Ramos (cell line): ENCODE measurements around the gene ABTB2.

ENCODE experiments used
- in situ Hi-C: fragments of 300-500 bp; cut with MboI; formaldehyde crosslinking; loops from one replicate; pipeline ENCODE4 v1.14.3; 2022; ENCODE audit warnings: low sequenced_read_pairs; ENCODE audit not compliant: unreplicated experiment

ABTB2 gene

GRCh38 chr11:34344768-34345539, 12.9 kb downstream of the ABTB2 start:
- in situ Hi-C loops = no loop called here

GRCh38 chr11:34344410-34344767, 13.4 kb downstream of the ABTB2 start:
- in situ Hi-C loops = no loop called here

GRCh38 chr11:34343686-34344085, 14.1 kb downstream of the ABTB2 start:
- in situ Hi-C loops = no loop called here

GRCh38 chr11:34343153-34343552, 14.7 kb downstream of the ABTB2 start:
- in situ Hi-C loops = no loop called here

- in situ Hi-C loops = no loop called here
These were observed 15.8 kb downstream of the ABTB2 start for GRCh38 chr11:34341931-34342533.

GRCh38 chr11:34341096-34341495, 16.7 kb downstream of the ABTB2 start:
- in situ Hi-C loops = no loop called here

GRCh38 chr11:34340653-34341052, 17.2 kb downstream of the ABTB2 start:
- in situ Hi-C loops = no loop called here

GRCh38 chr11:34339149-34340064, 18.4 kb downstream of the ABTB2 start:
- in situ Hi-C loops = no loop called here

- in situ Hi-C loops = no loop called here
These were observed 20.8 kb downstream of the ABTB2 start for GRCh38 chr11:34337016-34337415.

- in situ Hi-C loops = no loop called here
These were observed 22.0 kb downstream of the ABTB2 start for GRCh38 chr11:34335801-34336200.

GRCh38 chr11:34335331-34335730, 22.5 kb downstream of the ABTB2 start:
- in situ Hi-C loops = no loop called here

- in situ Hi-C loops = no loop called here
These were observed 24.0 kb downstream of the ABTB2 start for GRCh38 chr11:34333787-34334186.

- in situ Hi-C loops = no loop called here
These were observed 25.3 kb downstream of the ABTB2 start for GRCh38 chr11:34332524-34332923.

GRCh38 chr11:34331736-34332135, 26.1 kb downstream of the ABTB2 start:
- in situ Hi-C loops = no loop called here

GRCh38 chr11:34331329-34331728, 26.5 kb downstream of the ABTB2 start:
- in situ Hi-C loops = no loop called here

- in situ Hi-C loops = no loop called here
These were observed 27.2 kb downstream of the ABTB2 start for GRCh38 chr11:34330653-34331052.

- in situ Hi-C loops = no loop called here
These were observed 27.9 kb downstream of the ABTB2 start for GRCh38 chr11:34329876-34330275.

- in situ Hi-C loops = no loop called here
These were observed 29.2 kb downstream of the ABTB2 start for GRCh38 chr11:34328632-34328910.

GRCh38 chr11:34327804-34328631, 29.8 kb downstream of the ABTB2 start:
- in situ Hi-C loops = no loop called here

GRCh38 chr11:34324466-34324865, 33.3 kb downstream of the ABTB2 start:
- in situ Hi-C loops = no loop called here
